ENCODE data around the gene SERINC1. TPM values are rescaled to one million over a fixed set of nuclear protein-coding genes. Genes with fewer than 3 reads are reported as not detected.

The SERINC1 gene
- total and polyA plus RNA-seq, 9 of the 15 experiments (the other 6 are each of a cell fraction or from before 2014, with no cell fraction given), result 28.8 to 64.6 (median 39.7) TPM

DNA sequence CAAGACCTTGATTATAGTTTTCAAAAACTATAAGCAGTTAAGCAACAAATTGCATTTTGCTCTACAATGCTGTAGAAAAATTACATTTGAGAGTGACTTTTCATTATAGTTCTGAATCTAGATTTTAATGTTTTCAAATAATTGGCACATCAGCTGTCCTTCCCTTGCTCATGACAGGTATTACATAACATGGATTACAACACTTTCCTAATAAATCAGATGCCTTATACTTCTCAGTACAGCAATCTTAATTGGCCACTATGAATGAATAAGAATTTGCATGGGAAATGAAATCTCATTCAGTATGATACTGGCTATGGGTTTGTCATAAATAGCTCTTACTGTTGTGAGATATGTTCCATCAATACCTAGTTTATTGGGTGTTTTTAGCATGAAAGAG lies 42.3 kb downstream of the SERINC1 start:
- no peak overlapping the region for H3K9ac ChIP-seq (ENCODE audit: insufficient read depth in 1 of 2, low read depth in 2 of 2, low read length in 2 of 2)
- H3K27me3 ChIP-seq (ENCODE audit: control insufficient read depth in 2 of 2, insufficient read depth in 2 of 2, low read length in 2 of 2), result no peaks in the 10 kb centered on the region
- ATAC-seq, result no peak
- DNase-seq (ENCODE audit: extremely low read depth in 1 of 4, low spot score in 3 of 4), result no peak
- H3K9me3 ChIP-seq (replicated peaks; ENCODE audit: control insufficient read depth, insufficient read depth, low read depth, low read length), result no peaks in the 10 kb centered on the region
- intact Hi-C loops (cut with micrococcal nuclease), result no loop called here
- no peaks in the 10 kb centered on the region; a peak in 1 of 5 replicates for H3K4me1 ChIP-seq (replicated peaks in 1 of 2; ENCODE audit: control insufficient read depth in 2 of 2, insufficient read depth in 2 of 2, low read length in 2 of 2)
- in situ Hi-C loops (cut with MboI), result no loop called here
- H3K36me3 ChIP-seq (ENCODE audit: control insufficient read depth, insufficient read depth, low read length), result peaks cover 83% of the 10 kb centered on the region
- no peak overlapping the region for H3K27ac ChIP-seq (ENCODE audit: extremely low read depth, low read depth, low read length)
- H3K79me2 ChIP-seq (ENCODE audit: control insufficient read depth, insufficient read depth, low read length), result no peaks in the 10 kb centered on the region; the same call in 2 of the 3 replicates
- BruUV-seq (replicated peaks), result no TSS peak
- H3K4me3 ChIP-seq, result no peak overlapping the region
- H2AFZ ChIP-seq (ENCODE audit: low read depth, low read length), result no peak overlapping the region
- POLR2A ChIA-PET, result no interaction called here
- no peak overlapping the region for H3K4me2 ChIP-seq (ENCODE audit: insufficient read depth, low read length)
- H4K20me1 ChIP-seq (replicated peaks; ENCODE audit: control insufficient read depth, insufficient read depth, low read length), result no peaks in the 10 kb centered on the region
- H3K9me1 ChIP-seq (ENCODE audit: control insufficient read depth, insufficient read depth, low read length), result no peaks in the 10 kb centered on the region
- CTCF ChIA-PET (ENCODE audit: low intra/inter-chr PET ratio), result no interaction called here
- no peak for FAIRE-seq
- TF ChIP-seq ZNF583 (CRISPR knock-in tag; IDR thresholded peaks at IDR 0.05), result no peak
- TF ChIP-seq CEBPB (tag; IDR thresholded peaks at IDR 0.05), result peak; percentile 13; the same call in 1 of the 2 replicates

DNA sequence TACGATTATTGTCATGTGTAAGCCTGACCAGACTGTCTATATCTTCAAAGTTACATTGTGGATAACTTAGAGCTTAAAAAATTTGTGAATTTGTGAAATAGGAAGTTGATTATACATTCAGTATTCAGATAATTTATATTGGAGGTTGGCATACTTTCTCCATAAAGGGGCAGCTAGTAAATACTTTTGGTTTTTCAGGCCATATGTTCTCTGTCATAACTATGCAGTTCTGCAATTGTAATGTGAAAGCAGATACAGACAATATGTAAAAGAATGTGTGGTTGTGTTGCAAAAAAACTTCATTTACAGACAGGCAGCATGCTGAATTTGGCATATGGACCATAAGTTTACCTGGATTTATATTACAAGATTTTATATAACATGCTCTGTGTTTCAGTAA lies 42.8 kb downstream of the SERINC1 start:
- 88% methylated on average over 1 of the region's 1 CpG for WGBS (ENCODE audit: insufficient coverage, low coverage, missing lambda C conversion rate)
- POLR2A ChIA-PET, result no interaction called here
- BruUV-seq (replicated peaks), result no TSS peak
- H3K79me2 ChIP-seq (ENCODE audit: control insufficient read depth, insufficient read depth, low read length), result no peaks in the 10 kb centered on the region; the same call in 2 of the 3 replicates
- no peak overlapping the region for H3K9ac ChIP-seq (ENCODE audit: insufficient read depth in 1 of 2, low read depth in 2 of 2, low read length in 2 of 2)
- no peaks in the 10 kb centered on the region for H3K9me1 ChIP-seq (ENCODE audit: control insufficient read depth, insufficient read depth, low read length)
- H3K4me1 ChIP-seq (replicated peaks in 1 of 2; ENCODE audit: control insufficient read depth in 2 of 2, insufficient read depth in 2 of 2, low read length in 2 of 2), result no peaks in the 10 kb centered on the region; a peak in 1 of 5 replicates
- no peaks in the 10 kb centered on the region for H3K9me3 ChIP-seq (replicated peaks; ENCODE audit: control insufficient read depth, insufficient read depth, low read depth, low read length)
- ATAC-seq (no peak), FAIRE-seq (no peak), DNase-seq (ENCODE audit: extremely low read depth in 1 of 4, low spot score in 3 of 4) (no peak)
- no peaks in the 10 kb centered on the region for H3K27me3 ChIP-seq (ENCODE audit: control insufficient read depth in 2 of 2, insufficient read depth in 2 of 2, low read length in 2 of 2)
- peaks cover 86% of the 10 kb centered on the region for H3K36me3 ChIP-seq (ENCODE audit: control insufficient read depth, insufficient read depth, low read length)
- no peak overlapping the region for H3K4me2 ChIP-seq (ENCODE audit: insufficient read depth, low read length)
- in situ Hi-C loops (cut with MboI) (no loop called here), intact Hi-C loops (cut with micrococcal nuclease) (no loop called here)
- H3K27ac ChIP-seq (ENCODE audit: extremely low read depth, low read depth, low read length), result no peak overlapping the region
- no peak overlapping the region for H3K4me3 ChIP-seq
- H4K20me1 ChIP-seq (replicated peaks; ENCODE audit: control insufficient read depth, insufficient read depth, low read length), result no peaks in the 10 kb centered on the region
- CTCF ChIA-PET (ENCODE audit: low intra/inter-chr PET ratio), result no interaction called here
- H2AFZ ChIP-seq (ENCODE audit: low read depth, low read length), result no peak overlapping the region
- TF ChIP-seq MAZ (CRISPR knock-in tag; conservative IDR thresholded peaks at IDR 0.05 in 1 of 2, IDR thresholded peaks at IDR 0.05 in 1 of 2), result no peak
- TF ChIP-seq ZNF583 (CRISPR knock-in tag; IDR thresholded peaks at IDR 0.05), result no peak
- TF ChIP-seq, protein P1, sequence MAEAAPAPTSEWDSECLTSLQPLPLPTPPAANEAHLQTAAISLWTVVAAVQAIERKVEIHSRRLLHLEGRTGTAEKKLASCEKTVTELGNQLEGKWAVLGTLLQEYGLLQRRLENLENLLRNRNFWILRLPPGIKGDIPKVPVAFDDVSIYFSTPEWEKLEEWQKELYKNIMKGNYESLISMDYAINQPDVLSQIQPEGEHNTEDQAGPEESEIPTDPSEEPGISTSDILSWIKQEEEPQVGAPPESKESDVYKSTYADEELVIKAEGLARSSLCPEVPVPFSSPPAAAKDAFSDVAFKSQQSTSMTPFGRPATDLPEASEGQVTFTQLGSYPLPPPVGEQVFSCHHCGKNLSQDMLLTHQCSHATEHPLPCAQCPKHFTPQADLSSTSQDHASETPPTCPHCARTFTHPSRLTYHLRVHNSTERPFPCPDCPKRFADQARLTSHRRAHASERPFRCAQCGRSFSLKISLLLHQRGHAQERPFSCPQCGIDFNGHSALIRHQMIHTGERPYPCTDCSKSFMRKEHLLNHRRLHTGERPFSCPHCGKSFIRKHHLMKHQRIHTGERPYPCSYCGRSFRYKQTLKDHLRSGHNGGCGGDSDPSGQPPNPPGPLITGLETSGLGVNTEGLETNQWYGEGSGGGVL (CRISPR knock-in tag; IDR thresholded peaks at IDR 0.05), result no peak
- TF ChIP-seq, protein P2, sequence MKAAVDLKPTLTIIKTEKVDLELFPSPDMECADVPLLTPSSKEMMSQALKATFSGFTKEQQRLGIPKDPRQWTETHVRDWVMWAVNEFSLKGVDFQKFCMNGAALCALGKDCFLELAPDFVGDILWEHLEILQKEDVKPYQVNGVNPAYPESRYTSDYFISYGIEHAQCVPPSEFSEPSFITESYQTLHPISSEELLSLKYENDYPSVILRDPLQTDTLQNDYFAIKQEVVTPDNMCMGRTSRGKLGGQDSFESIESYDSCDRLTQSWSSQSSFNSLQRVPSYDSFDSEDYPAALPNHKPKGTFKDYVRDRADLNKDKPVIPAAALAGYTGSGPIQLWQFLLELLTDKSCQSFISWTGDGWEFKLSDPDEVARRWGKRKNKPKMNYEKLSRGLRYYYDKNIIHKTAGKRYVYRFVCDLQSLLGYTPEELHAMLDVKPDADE (conservative IDR thresholded peaks at IDR 0.05; ENCODE audit: control insufficient read depth, low read depth, low read length), result no peak
- TF ChIP-seq CREBBP (IDR thresholded peaks at IDR 0.05; ENCODE audit: low read depth, low read length), result no peak
- TF ChIP-seq, protein P3, sequence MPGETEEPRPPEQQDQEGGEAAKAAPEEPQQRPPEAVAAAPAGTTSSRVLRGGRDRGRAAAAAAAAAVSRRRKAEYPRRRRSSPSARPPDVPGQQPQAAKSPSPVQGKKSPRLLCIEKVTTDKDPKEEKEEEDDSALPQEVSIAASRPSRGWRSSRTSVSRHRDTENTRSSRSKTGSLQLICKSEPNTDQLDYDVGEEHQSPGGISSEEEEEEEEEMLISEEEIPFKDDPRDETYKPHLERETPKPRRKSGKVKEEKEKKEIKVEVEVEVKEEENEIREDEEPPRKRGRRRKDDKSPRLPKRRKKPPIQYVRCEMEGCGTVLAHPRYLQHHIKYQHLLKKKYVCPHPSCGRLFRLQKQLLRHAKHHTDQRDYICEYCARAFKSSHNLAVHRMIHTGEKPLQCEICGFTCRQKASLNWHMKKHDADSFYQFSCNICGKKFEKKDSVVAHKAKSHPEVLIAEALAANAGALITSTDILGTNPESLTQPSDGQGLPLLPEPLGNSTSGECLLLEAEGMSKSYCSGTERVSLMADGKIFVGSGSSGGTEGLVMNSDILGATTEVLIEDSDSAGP (CRISPR knock-in tag; IDR thresholded peaks at IDR 0.05), result no peak
- no peak for TF ChIP-seq HOXB6 (CRISPR knock-in tag; IDR thresholded peaks at IDR 0.05; ENCODE audit: borderline replicate concordance)
- no peak for TF ChIP-seq SNRNP70 (optimal IDR thresholded peaks at IDR 0.05; ENCODE audit: low read depth, low read length)
- TF ChIP-seq ZC3H4 (CRISPR knock-in tag; IDR thresholded peaks at IDR 0.05; ENCODE audit: borderline replicate concordance), result no peak
- no peak for TF ChIP-seq ESRRA (IDR thresholded peaks at IDR 0.05; ENCODE audit: borderline replicate concordance, low read depth)
- TF ChIP-seq HNRNPLL (IDR thresholded peaks at IDR 0.05; ENCODE audit: low read depth, low read length, poor library complexity, severe bottlenecking), result no peak
